Urinary bladder (tissue), 4 donors: ENCODE measurements around the gene TBX10. TPM values are rescaled to one million over a fixed set of nuclear protein-coding genes. Genes with fewer than 3 reads are reported as not detected.
"Not testable (repeated sequence)": the region's sequence is repeated elsewhere in the genome, so short reads cannot be mapped to it uniquely, and the experiment has no call there.

Experiments
- DNase-seq: peaks from one replicate; pipeline ENCODE4 v3.0.0-alpha.2; 2015; ENCODE audit errors: extremely low spot score
- H3K27ac ChIP-seq: one replicate; pipeline ENCODE4 v1.5.1; 2013; ENCODE audit warnings: low read depth, mild to moderate bottlenecking, moderate library complexity
- H3K36me3 ChIP-seq: one replicate; pipeline ENCODE4 v1.6.1; 2013; ENCODE audit warnings: mild to moderate bottlenecking, moderate library complexity; ENCODE audit not compliant: insufficient read depth
- H3K4me1 ChIP-seq: one replicate; pipeline ENCODE4 v1.6.1; 2013; ENCODE audit warnings: mild to moderate bottlenecking, moderate library complexity; ENCODE audit not compliant: insufficient read depth
- H3K4me3 ChIP-seq: one replicate; pipeline ENCODE4 v1.5.1; 2013; ENCODE audit warnings: low read depth, low read length
- WGBS: extraction: QIAGEN DNeasy Blood & Tissue Kit; methylation state at CpG from one replicate; pipeline ENCODE4 v1.1.7; 2013; 5-methylcytosine and 5-hydroxymethylcytosine counted together
- polyA plus RNA-seq: library from polyadenylated mRNA; stranded (reverse); fragments of 200-250 nt; gene quantifications from one replicate; pipeline ENCODE4 v1.2.3, GENCODE V29; 2013
- total RNA-seq: library from RNA; depleted of rRNA; stranded (reverse); fragments of >200 nt; gene quantifications from one replicate; pipeline ENCODE4 v1.2.3, GENCODE V29; 2014
- donor health status: healthy with polysubstance abuse.
- donor health status: healthy.

TBX10 gene
- total and polyA plus RNA-seq, 2 donors = not detected

DNA sequence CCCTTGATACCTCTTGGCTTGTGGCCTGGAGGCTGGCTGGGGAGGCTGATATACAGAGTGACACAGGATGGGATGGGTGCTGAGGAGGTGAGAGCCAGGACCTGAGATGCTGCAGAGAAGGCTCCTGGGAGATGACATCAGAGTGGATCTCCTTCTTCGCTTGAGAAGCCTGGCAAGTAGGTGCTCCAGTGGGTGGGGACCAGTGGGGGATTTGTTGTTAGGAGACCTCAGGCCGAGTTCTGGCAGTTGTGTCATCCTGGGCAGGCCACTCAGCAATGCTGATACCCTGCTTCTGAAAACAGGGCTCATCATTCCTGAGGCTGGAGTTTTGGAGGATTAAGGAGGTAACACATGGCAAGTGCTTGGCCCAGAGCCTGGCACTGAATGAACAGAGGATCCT is 34.7 kb downstream of the TBX10 start:
- 75% methylated on average over 2 of the region's 2 CpGs for WGBS
- DNase-seq = no peak
- Histone ChIP-seq H3K36me3 (no peaks in the 10 kb centered on the region), H3K4me1 (no peaks in the 10 kb centered on the region), H3K27ac (no peak overlapping the region), H3K4me3 (no peak overlapping the region)

DNA sequence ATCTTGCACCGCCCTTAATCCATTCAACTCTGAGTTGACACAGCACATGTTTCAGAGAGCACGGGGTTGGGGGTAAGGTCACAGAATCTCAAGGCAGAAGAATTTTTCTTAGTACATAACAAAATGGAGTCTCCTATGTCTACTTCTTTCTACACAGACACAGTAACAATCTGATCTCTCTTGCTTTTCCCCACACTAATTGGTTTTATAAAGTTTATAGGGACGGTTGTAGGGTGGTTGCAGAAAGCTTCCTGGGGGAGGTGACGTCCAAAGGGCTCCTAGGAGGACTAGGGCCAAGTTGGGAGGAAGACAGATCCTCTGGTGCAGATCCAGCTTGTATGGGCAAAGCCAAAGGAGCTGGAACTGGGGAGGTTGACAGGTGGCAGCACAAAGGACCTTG is 35.4 kb downstream of the TBX10 start:
- DNase-seq, H3K36me3 ChIP-seq, H3K27ac ChIP-seq, H3K4me3 ChIP-seq, H3K4me1 ChIP-seq: not testable (repeated sequence)
- 70% methylated on average over 2 of the region's 4 CpGs for WGBS

DNA sequence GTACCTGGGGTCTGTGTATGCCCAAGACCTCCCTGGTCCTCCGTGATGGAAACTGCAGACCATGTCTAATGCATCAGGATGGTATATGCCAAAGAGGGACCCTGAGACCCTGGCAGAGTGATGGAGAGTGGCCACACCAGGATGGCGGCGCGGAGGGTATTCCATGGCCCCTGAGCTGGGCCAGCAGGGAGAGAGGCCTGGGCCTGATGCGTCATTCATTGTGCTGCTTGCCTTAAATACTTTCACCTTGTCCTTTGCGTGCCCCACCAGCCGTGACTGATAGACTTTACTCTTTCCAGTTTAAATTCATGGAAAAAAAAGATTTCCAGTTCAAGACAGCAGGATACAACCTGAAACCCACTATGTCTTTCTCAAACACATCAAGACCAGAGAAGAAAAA is 38.5 kb downstream of the TBX10 start:
- Histone ChIP-seq H3K4me3 (no peak overlapping the region), H3K27ac (no peak overlapping the region), H3K36me3 (no peaks in the 10 kb centered on the region), H3K4me1 (no peaks in the 10 kb centered on the region)
- DNase-seq = no peak
- 93% methylated on average over 7 of the region's 7 CpGs for WGBS

DNA sequence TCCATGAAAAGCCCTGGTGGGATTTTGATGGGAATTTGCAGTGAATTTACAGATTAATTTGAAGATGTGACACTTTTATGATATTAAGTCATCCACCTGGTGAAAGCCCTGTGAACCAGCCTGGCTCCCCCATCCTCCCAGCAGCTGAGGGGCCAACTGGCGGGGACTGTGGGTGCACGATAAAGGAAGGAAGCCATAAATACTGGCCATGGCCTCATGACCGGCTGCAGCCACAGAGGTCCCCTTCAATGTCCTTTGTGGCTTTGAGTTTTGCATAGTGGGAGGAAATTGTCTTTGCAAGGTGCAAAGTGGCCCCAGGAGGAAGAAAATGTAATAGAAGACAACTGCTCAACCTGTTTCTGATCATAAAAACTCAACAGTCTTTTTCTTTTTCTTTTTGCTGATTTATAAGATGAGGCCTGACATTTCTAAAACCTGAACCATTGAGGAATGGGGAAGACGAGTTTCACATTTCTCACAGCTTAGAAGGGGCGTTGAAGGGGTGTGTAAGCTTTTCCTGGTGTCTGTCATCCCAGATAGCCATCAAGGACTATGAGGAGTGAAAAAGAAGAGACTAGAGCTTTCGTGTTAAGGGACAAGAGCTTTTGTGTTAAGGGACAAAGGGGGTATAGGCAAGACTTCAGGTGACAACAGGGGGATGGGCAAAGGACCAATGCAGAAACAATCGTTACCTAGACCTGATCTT is 39.1 kb downstream of the TBX10 start:
- Histone ChIP-seq H3K27ac (no peak overlapping the region), H3K4me1 (no peaks in the 10 kb centered on the region), H3K36me3 (no peaks in the 10 kb centered on the region), H3K4me3 (no peak overlapping the region)
- WGBS = 52% methylated on average over 7 of the region's 7 CpGs
- DNase-seq = no peak

DNA sequence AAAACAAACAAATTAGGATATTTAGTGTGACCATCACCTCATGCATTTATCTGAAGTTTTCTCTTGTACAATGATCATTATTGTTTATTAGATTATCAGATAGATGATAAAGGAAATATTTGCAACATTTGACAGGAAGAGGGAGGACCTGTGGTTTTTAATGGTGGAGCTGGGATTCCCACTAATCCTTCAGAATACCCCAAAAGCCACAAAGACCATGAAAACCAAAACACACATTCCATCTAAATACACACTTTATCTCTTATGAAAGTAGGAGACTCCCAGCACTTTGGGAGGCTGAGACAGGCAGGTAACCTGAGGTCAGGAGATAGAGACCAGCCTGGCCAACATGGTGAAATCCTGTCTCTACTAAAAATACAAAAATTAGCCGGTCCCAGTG is 40.4 kb downstream of the TBX10 start:
- WGBS = 54% methylated on average over 1 of the region's 1 CpG
- Histone ChIP-seq H3K4me1 (no peaks in the 10 kb centered on the region), H3K27ac (no peak overlapping the region), H3K36me3 (no peaks in the 10 kb centered on the region), H3K4me3 (no peak overlapping the region)
- no peak for DNase-seq

DNA sequence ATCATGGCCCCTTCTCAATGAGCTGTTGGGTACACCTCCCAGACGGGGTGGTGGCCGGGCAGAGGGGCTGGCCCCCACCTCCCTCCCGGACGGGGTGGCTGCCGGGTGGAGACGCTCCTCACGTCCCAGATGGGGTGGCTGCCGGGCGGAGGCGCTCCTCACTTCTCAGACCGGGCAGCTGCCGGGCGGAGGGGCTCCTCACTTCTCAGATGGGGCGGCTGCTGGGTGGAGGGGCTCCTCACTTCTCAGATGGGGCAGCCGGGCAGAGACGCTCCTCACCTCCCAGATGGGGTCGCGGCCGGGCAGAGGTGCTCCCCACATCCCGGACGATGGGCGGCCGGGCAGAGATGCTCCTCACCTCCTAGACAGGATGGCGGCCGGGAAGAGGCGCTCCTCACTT is 41.6 kb downstream of the TBX10 start:
- H3K4me3 ChIP-seq, H3K4me1 ChIP-seq, DNase-seq, H3K36me3 ChIP-seq, H3K27ac ChIP-seq: not testable (repeated sequence)
- 94% methylated on average over 26 of the region's 26 CpGs for WGBS

DNA sequence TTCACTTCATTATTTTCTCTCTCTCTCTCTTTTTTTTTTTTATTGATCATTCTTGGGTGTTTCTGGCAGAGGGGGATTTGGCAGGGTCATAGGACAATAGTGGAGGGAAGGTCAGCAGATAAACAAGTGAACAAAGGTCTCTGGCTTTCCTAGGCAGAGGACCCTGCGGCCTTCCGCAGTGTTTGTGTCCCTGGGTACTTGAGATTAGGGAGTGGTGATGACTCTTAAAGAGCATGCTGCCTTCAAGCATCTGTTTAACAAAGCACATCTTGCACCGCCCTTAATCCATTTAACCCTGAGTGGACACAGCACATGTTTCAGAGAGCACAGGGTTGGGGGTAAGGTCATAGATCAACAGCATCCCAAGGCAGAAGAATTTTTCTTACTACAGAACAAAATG is 42.1 kb downstream of the TBX10 start:
- not testable (repeated sequence) for H3K27ac ChIP-seq, DNase-seq, H3K4me1 ChIP-seq, H3K4me3 ChIP-seq, H3K36me3 ChIP-seq
- WGBS = no CpG with 5 or more reads among the region's 3 CpGs

DNA sequence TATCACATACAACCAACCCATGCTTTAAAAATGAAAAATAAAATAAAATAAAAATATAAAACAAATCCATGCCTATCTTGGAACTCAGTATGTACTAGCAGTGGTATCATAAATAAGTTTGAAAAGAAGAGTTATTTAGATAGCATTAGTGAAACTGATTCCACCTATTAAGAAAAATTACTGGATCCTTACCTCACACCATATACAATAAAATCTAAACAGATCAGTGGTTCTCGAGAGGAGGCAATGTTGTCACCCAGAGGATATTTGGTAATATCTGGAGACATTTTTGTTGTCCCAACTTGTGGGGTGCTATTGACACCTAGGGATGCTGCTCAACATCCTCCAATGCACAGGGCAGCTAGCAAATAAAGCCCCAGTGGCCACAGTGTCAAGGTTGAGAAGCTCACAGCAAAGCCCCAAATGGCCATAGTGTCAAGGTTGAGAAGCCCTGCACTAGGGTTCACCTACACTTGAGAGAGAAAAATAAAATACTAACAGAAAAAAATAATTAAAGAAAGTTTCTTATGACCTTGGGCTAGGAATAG is 42.7 kb downstream of the TBX10 start:
- Histone ChIP-seq H3K36me3 (no peaks in the 10 kb centered on the region), H3K4me3 (no peak overlapping the region), H3K4me1 (no peaks in the 10 kb centered on the region), H3K27ac (no peak overlapping the region)
- no peak for DNase-seq
- WGBS = 88% methylated on average over 1 of the region's 1 CpG

DNA sequence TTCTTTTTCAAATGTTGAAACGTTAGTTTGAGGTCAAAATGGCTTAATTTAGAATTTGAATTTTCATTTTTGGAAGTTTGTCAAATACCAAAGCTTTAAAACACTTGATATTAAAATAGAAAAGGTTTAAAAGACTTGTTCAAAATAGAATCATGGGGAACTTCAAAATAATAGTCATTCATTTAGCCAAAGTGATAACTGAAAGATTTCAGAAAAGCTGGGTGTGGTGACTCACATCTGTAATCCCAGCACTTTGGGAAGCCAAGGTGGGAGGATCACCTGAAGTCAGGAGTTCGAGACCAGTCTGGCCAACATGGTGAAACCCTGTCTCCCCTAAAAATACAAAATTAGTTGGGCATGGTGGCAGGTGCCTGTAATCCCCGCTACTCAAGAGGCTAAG is 45.1 kb downstream of the TBX10 start:
- WGBS = 68% methylated on average over 3 of the region's 3 CpGs
- Histone ChIP-seq H3K27ac (no peak overlapping the region), H3K4me3 (no peak overlapping the region), H3K36me3 (no peaks in the 10 kb centered on the region), H3K4me1 (no peaks in the 10 kb centered on the region)
- DNase-seq = no peak

DNA sequence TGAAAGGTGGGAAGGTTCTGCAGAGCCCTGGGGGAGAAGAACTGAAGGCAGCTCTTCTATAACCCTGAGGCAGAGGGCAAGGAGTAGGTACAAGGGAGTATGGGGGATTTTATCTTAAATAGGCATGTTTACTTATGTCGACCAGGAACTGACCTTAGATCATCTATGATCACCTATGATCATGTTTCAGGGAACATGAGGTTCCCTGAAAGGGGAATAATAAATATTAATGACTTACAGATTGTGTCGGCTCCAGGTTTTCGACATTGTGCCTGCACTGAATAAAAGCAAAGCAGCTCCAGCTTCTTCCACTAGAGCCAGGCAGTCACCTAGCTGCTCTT is 46.0 kb downstream of the TBX10 start:
- no peak for DNase-seq
- H3K4me3 ChIP-seq = no peak overlapping the region
- H3K36me3 ChIP-seq = no peaks in the 10 kb centered on the region
- 60% methylated on average over 3 of the region's 3 CpGs for WGBS
- H3K27ac ChIP-seq = no peak overlapping the region
- no peaks in the 10 kb centered on the region for H3K4me1 ChIP-seq

DNA sequence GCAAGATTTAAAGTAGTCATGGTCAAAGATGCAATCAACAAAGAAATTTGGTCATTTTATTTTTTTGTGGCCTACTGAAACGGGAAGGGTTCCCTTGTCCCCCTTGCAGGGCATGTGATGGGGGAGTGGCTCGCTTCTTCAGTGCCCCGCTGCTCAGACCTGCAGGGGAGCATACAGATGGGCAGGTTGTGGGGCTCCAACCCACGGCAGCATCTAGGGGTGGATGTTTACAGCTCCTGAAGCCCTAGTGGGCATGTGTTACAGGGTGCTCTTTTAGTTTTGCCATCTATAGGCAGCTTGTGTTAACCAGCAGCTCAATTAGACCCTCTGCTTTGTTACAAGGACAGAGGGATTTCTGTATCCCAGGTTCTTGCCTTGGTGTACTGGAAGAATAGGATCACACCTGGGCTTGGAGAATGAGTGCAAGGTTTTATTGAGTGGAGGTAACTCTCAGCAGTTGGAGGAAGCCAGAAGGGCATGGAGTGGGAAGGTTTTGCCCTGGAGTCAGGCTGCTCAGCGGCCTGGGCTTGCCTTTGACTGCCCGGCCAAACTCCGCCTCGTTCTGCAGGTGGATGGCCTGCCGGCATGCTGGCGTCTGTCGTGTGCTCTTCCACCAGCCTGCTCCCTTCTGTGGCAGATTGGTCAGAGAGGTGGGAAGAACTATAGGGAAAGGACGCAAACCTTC is 46.5 kb downstream of the TBX10 start:
- no peaks in the 10 kb centered on the region for H3K36me3 ChIP-seq
- WGBS = 59% methylated on average over 12 of the region's 12 CpGs
- no peak overlapping the region for H3K27ac ChIP-seq
- no peak overlapping the region for H3K4me3 ChIP-seq
- H3K4me1 ChIP-seq = no peaks in the 10 kb centered on the region
- no peak for DNase-seq

DNA sequence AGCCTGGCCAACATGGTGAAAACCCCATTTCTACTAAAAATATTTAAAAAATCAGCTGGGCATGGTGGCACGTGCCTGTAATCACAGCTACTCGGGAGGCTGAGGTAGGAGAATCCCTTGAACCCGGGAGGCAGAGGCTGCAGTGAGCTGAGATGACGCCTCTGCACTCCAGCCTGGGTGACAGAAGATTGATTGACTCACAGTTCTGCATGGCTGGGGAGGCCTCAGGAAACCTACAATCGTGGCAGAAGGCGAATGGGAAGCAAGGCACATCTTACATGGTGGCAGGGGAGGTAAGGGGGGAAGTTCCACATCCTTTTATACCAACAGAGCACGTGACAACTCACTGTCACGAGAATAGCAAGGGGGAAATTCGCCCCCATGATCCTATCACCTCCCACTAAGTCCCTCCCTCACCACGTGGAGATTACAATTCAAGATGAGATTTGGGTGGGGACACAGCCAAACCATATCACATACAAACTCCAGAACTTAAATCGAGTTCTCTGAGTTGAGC is 50.6 kb downstream of the TBX10 start:
- not testable (repeated sequence) for H3K4me3 ChIP-seq, DNase-seq, H3K36me3 ChIP-seq, H3K27ac ChIP-seq, H3K4me1 ChIP-seq
- 78% methylated on average over 11 of the region's 11 CpGs for WGBS

DNA sequence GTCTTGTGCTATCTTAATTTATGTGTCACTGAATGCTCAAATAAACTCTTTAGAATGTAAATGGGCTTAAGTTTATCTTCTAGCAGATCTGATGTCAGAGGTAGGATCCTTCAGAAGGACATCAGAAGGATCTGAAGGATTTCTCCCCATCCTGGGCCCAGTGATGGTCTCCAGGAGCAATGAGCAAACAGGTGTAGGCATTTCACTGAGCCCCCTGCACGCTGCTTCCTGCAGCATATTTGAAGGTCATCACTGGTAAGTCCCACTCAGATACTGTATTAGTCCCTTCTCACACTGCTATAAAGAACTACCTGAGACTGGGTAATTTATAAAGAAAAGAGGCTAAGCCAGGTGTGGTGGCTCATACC is 51.4 kb downstream of the TBX10 start:
- no peaks in the 10 kb centered on the region for H3K4me1 ChIP-seq
- H3K4me3 ChIP-seq = no peak overlapping the region
- H3K27ac ChIP-seq = no peak overlapping the region
- peaks cover 4% of the 10 kb centered on the region for H3K36me3 ChIP-seq
- 93% methylated on average over 1 of the region's 1 CpG for WGBS
- DNase-seq = no peak

DNA sequence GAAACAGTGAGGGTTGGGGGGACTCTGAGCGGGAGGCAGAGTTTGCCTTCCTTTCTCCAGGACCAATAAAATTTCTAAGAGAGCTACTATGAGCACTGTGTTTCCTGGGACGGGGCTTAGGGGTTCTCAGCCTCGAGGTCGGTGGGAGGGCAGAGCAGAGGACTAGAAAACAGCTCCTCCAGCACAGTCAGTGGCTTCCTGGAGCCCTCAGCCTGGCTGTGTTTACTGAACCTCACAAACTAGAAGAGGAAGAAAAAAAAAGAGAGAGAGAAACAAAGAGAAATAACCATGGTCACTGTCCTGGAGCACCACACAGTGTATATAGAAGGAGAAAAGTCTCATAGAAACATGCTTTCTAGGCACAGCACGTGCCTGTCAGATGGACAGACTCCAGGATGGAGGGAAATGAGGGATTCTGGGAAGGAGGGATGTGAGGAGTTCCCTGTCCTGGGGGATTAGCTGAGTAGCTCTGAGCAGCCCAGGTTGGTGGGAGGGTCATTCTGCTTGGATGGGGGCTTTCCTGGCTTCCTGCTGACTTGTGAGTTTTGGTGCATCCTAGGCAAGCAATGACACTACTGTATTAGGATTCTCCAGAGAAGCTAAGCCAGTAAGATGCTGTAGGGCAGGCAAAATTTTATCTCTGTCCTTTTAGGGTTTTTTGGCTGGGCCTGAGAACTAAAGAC is 52.9 kb downstream of the TBX10 start:
- no peak for DNase-seq
- Histone ChIP-seq H3K4me3 (no peak overlapping the region), H3K27ac (no peak overlapping the region), H3K4me1 (no peaks in the 10 kb centered on the region), H3K36me3 (peaks cover 4% of the 10 kb centered on the region)
- 69% methylated on average over 5 of the region's 5 CpGs for WGBS
